ENCODE results near the gene CSTA.

DNA sequence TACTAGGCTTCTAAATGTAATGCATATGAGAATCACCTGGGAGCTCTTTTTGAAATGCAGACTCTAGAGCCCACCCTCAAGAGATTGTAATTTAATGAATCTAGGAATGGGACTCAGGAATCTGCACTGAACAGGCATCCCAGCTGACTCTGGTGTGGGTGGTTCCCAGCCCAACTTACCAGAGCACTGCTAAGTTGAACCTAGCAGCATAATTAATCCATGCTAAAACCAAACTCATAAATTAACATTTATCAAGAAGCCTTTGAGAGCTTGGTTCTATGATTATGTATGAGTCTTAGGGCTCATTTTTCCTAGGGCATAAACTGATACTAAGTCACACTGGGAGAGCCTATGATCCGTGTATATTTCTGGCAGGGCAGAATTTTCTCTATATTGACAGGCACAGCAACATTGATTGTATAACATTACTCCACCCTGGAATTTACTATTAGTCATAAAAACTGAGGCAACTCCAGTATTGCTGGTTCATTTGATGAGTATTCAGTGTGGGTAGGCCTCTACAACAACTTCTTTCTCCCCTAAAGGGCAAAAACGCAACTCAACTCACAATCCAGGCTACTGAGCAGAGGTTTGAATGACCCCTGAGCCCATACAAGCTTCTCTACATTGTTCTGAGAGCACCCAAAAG, 10.7 kb upstream of the CSTA start:
- TF ChIP-seq POLR2AphosphoS5 (IDR thresholded peaks at IDR 0.05) (no peak), POLR2A (IDR thresholded peaks at IDR 0.05) (no peak)
